Neutrophil (primary cell): Measurements from ENCODE around the gene TPRN.

ENCODE experiments used
- H3K27ac ChIP-seq: fragments of 200-600 bp; sonication (generic); 2 replicates; pipeline ENCODE4 v1.5.1; 2016; ENCODE audit warnings: mild to moderate bottlenecking, moderate library complexity
- H3K27me3 ChIP-seq: fragments of 200-600 bp; sonication (generic); 2 replicates; pipeline ENCODE4 v1.6.0; 2016; ENCODE audit warnings: mild to moderate bottlenecking
- H3K36me3 ChIP-seq: fragments of 200-600 bp; sonication (generic); 2 replicates; pipeline ENCODE4 v1.5.1; 2017
- H3K4me1 ChIP-seq, 2 experiments: fragments of 200-600 bp in 1 of 2; sonication (generic) in 1 of 2; 1 replicate in 1 of 2; 2 replicates in 1 of 2; pipeline versions ENCODE4 v1.5.1 to v1.6.1; 2013 to 2016; ENCODE audit warnings: low read depth in 1 of 2, low read length in 1 of 2, mild to moderate bottlenecking in 1 of 2, moderate library complexity in 1 of 2; ENCODE audit not compliant: control insufficient read depth in 1 of 2, insufficient read depth in 1 of 2
- H3K4me3 ChIP-seq, 2 experiments: fragments of 200-600 bp in 1 of 2; sonication (generic) in 1 of 2; 1 replicate in 1 of 2; 2 replicates in 1 of 2; pipeline ENCODE4 v1.5.1; 2013 to 2016; ENCODE audit warnings: low read depth in 1 of 2, low read length in 1 of 2, mild to moderate bottlenecking in 1 of 2, moderate library complexity in 1 of 2
- H3K9me3 ChIP-seq: fragments of 200-600 bp; sonication (generic); 2 replicates; pipeline ENCODE4 v1.5.1; 2016
- TF ChIP-seq, protein P1 (sequence below): fragments of 200-600 bp; sonication (generic); IDR thresholded peaks from 2 replicates; pipeline ENCODE4 v1.5.1; 2016; ENCODE audit warnings: antibody characterized with exemption

TPRN gene

DNA sequence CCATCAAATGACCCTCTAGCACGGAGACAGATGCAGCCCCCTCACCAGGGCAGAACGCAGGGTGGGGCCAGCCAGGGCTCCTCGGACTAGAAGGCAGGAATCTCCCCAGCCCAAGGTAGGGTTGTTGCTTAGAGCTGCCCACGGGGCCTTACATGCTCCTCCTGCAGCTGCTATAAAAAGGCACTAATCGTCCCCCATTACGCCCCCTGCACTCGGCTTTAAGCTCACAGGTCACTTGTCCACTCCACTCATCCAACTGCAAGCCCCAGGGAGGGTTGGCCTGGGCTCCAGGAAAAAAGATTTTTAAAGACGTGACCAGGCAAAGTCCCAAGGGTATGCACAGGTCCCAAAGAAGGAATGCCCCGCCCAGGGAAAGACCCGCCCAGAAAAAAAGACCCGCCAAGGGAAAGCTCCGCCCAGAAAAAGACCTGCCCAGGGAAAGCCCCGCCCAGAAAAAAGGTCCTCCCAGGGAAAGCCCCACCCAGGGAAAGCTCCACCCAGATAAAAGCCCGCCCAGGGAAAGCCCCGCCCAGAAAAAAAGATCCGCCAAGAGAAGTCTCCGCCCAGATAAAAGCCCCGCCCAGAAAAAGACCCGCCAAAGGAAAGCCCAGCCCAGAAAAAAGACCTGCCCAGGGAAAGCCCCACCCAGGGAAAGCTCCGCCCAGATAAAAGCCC is 50.5 kb downstream of the TPRN start:
- Histone ChIP-seq H3K27me3 (peaks cover 73% of the 10 kb centered on the region), H3K4me3 (no peak overlapping the region), H3K36me3 (no peaks in the 10 kb centered on the region), H3K27ac (no peak overlapping the region), H3K4me1 (peaks cover 0 to 4% of the 10 kb centered on the region in 2 experiments), H3K9me3 (no peaks in the 10 kb centered on the region)
- TF ChIP-seq, protein P1, sequence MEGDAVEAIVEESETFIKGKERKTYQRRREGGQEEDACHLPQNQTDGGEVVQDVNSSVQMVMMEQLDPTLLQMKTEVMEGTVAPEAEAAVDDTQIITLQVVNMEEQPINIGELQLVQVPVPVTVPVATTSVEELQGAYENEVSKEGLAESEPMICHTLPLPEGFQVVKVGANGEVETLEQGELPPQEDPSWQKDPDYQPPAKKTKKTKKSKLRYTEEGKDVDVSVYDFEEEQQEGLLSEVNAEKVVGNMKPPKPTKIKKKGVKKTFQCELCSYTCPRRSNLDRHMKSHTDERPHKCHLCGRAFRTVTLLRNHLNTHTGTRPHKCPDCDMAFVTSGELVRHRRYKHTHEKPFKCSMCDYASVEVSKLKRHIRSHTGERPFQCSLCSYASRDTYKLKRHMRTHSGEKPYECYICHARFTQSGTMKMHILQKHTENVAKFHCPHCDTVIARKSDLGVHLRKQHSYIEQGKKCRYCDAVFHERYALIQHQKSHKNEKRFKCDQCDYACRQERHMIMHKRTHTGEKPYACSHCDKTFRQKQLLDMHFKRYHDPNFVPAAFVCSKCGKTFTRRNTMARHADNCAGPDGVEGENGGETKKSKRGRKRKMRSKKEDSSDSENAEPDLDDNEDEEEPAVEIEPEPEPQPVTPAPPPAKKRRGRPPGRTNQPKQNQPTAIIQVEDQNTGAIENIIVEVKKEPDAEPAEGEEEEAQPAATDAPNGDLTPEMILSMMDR: no peak

DNA sequence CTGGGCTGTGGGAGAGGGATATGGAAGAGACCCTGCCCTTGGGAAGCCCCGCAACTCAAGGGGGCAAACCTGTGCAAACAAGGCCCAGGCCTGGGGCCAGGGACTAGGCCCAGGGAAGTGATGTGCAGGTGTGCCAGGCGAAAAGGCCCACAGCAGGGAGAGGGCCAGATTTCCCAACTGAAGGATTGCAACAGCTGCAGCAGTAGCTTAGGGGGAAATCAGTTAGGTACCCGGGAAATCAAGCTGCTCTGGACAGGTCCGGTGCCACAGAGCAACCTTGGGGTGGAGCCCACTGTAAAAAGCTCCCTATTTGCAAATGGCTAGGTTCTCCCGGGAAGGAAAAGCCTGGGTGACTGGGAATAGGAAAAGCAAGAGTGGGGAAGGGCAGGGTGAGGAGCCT is 51.2 kb downstream of the TPRN start:
- H3K27me3 ChIP-seq: peaks cover 67% of the 10 kb centered on the region
- H3K4me1 ChIP-seq: peaks cover 0 to 4% of the 10 kb centered on the region in 2 experiments
- no peak overlapping the region for H3K27ac ChIP-seq
- H3K36me3 ChIP-seq: no peaks in the 10 kb centered on the region
- H3K9me3 ChIP-seq: no peaks in the 10 kb centered on the region
- TF ChIP-seq, protein P1: no peak
- no peak overlapping the region for H3K4me3 ChIP-seq

DNA sequence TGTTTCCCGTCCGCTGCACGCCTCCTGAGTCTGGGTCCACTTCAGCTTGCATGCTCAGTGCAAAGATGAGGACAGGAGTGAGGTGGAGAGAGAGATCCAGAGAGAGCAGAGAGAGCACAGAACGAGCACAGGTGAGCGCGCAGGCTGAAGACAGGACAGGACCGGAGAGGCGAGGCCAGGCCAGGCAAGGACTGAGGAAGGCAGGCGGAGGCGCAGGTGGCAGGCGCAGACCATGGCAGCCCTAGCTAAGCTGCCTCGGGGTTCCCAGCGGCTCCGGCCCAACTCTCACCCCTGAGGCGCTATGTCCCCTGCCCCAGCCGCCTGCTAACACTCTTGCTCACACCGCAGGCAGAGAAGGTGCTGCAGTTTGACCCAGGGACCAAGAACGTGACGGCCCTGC is 51.9 kb downstream of the TPRN start:
- H3K4me3 ChIP-seq: no peak overlapping the region
- TF ChIP-seq, protein P1: no peak
- H3K27me3 ChIP-seq: peaks cover 71% of the 10 kb centered on the region
- H3K4me1 ChIP-seq: peaks cover 0 to 4% of the 10 kb centered on the region in 2 experiments
- no peaks in the 10 kb centered on the region for H3K36me3 ChIP-seq
- H3K9me3 ChIP-seq: no peaks in the 10 kb centered on the region
- no peak overlapping the region for H3K27ac ChIP-seq

DNA sequence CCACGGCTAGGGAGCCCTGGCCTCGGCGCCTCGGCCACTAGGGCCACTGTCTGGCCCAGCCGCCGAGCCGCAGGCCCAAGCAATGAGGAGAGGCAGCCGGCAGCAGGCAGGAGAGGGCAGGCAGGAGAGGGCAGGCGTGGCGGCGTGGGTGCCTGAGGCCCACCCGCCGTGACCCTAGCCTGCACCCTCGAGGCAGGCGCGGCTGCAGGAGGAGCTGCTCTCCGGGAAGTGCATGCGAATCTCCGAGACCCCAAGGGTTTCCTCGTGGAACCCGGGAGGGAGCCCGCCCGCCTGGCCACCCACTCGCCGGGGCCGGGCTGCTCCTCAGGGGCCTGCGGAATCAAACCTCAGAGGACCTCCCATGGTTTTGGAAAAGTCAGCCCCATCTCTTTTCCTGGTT is 52.3 kb downstream of the TPRN start:
- Histone ChIP-seq H3K4me3 (no peak overlapping the region), H3K4me1 (peaks cover 0 to 4% of the 10 kb centered on the region in 2 experiments), H3K36me3 (no peaks in the 10 kb centered on the region), H3K27me3 (peaks cover 71% of the 10 kb centered on the region), H3K9me3 (no peaks in the 10 kb centered on the region), H3K27ac (no peak overlapping the region)
- TF ChIP-seq, protein P1: no peak

DNA sequence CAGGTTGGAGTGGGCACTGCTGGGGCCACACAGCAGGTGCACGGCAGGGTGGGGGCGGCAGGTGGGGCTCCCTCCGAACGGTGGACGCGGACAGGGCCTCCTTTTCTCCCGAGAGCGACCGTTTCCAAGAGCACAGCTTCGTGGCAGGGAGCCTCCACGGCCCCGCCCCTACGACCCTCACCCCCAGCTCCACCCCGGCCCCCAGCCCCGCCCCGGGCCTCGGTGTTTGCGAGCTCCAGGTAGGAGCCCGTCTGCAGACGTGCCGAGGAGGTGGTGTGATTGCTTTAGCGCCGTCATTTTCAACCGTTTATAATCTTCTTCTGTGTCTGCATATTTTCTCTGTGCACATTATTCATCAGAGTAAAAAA is 52.8 kb downstream of the TPRN start:
- Histone ChIP-seq H3K4me3 (no peak overlapping the region), H3K27ac (no peak overlapping the region), H3K27me3 (peaks cover 74% of the 10 kb centered on the region), H3K9me3 (no peaks in the 10 kb centered on the region), H3K4me1 (peaks cover 0 to 4% of the 10 kb centered on the region in 2 experiments), H3K36me3 (no peaks in the 10 kb centered on the region)
- TF ChIP-seq, protein P1: no peak
